ENCODE results near the gene PYGB. TPM values are rescaled to one million over a fixed set of nuclear protein-coding genes. Genes with fewer than 3 reads are reported as not detected.

Gene PYGB
- total RNA-seq (2014; rRNA removed; shearing (Covaris generic)), result 48.4 and 63.3 TPM in 2 replicates

DNA sequence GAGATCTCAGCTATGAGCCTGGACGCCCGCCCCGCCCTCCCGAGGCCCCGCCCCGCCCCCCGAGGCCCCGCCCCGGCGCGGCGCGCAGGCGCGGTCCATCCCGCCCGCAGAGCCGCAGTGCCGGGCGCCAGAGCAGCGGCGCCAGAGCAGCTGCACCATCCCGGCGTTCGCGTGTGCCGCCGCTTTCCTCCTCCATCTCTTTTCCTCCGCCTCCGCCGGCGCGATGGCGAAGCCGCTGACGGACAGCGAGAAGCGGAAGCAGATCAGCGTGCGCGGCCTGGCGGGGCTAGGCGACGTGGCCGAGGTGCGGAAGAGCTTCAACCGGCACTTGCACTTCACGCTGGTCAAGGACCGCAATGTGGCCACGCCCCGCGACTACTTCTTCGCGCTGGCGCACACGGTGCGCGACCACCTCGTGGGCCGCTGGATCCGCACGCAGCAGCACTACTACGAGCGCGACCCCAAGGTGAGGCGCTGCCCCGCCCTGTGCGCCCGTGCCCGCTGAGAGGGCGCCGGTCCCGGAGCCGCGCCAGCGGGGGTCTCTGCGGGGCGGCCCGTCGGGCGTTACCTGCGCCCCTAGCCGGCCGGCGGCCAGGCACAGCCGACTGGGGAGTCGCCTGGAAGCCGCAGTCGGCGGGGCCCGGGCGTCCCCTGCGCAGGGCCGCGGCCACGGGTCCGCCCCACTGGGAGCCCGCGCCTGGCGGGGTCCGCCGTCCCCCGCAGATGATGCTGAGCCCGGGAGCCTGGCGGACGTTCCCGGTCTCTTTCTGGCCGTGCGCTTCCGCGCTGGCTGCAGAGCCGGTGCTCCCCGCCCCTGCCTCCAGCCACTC, at the start of gene PYGB:
TSS of gene PYGB (plus strand) at position 130 of the 830 bp plus-strand sequence. CDS start at position 224, 94 bp downstream.
- in situ Hi-C loops (cut with HindIII; ENCODE audit: low sequenced_read_pairs), result no loop called here

DNA sequence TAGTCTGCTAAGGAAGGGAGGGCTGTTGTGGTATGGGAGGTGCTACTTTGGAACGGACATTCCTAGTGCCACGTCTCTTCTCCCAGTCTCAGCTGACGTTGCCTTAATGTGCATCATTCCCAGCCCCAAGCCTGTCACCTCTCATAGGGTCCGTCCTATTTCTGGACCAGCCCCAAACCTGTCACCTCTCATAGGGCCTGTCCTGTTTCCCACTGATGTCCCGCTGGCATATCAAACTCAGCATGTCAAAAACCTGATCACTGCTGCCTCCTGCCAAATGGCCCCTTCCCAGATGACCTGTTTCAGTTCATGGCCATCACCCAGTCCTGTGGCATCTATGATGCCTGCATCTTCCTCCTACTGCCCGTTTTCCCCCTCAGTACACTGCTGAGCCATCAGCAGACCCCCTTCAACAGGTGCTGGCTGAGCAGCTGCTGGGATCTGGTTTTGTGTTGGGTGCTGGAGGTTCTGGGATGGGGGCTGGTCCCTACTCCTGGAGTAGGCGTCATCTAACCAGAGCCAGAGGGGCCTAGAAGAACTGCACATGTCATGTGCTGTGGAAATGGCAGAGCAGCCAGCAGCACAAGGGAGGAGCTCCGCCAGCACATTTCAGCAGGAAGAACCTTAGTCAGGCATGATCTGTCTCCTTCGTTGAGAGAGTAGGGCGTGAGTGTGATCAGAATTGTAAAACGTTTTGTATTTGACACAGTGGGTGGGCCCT, 49.1 kb upstream of the PYGB start:
- in situ Hi-C loops (cut with HindIII; ENCODE audit: low sequenced_read_pairs), result no loop called here
- DNase-seq (ENCODE audit: low spot score), result peak; percentile 41

More for the DNA sequence above, at the start of gene PYGB:
- peak; percentile 82 for DNase-seq (ENCODE audit: low spot score)

DNA sequence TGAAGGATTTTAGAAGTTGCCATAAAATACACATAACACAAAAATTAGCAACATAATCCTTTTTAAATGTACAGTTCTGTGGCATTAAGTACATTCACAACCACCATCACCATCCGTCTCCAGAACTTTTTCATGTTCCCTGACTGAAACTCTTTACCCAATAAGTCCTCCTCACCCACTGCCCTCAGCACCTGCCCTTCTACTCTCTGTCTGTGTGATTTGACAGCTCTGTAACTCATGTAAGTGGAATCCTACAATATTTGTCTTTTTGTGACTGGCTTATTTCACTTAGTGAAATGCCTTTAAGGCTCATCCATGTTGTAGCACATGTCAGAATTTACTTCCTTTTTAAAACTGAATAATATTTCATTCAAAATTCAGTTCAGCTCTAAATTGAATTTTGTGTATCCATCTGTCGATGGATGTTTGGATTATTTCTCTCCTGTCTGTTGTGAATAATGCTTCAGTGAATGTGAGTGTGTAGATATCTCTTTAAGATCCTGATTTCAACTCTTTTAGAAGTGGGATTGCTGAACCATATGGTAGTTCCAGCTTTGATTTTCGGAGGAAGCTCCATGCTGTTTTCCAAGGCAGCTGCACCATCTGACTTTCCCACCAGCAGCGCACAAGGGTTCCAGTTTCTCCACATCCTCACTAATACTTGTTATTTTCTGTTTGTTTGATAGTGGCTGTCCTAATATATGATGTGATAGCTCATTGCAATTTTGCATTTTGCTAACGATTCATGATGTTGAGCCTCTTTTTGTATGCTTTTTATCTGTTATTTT, 48.2 kb upstream of the PYGB start:
- DNase-seq (ENCODE audit: low spot score), result peak; percentile 60
- in situ Hi-C loops (cut with HindIII; ENCODE audit: low sequenced_read_pairs), result loop anchor here (10.0 kb wide), 1 partner anchor 55 kb away; no protein-coding TSS in a partner anchor

- no peak for DNase-seq (ENCODE audit: low spot score)
- in situ Hi-C loops (cut with HindIII; ENCODE audit: low sequenced_read_pairs), result loop anchor here (10.0 kb wide), 1 partner anchor 52 kb away; no protein-coding TSS in a partner anchor
Observed at GRCh38 chr20:25203089-25203488, 44.8 kb upstream of the PYGB start.

DNA sequence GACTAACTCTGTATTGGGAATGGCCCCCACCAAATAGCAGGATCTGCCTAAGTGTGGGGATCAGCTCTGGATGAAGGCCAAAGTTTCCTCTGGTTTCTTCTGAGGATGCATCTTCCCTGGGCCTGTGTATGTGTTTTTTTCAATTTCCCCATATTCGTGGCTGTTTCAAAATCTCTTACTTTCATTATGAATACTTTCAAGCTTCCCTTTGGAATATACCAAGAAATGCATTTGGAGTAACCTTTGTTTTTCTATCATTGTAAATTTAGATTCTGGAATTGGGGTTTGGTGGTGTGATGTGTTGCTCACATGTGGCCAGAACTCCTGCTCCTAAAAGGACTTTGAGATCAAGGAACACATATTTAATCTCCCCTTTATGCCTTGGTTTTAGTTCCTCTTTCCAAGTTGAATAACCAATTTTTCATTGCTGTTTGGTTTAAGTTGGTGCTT, 44.0 kb upstream of the PYGB start:
- in situ Hi-C loops (cut with HindIII; ENCODE audit: low sequenced_read_pairs), result loop anchor here (10.0 kb wide), 1 partner anchor 51 kb away; no protein-coding TSS in a partner anchor
- no peak for DNase-seq (ENCODE audit: low spot score)

- in situ Hi-C loops (cut with HindIII; ENCODE audit: low sequenced_read_pairs), result loop anchor here (10.0 kb wide), 1 partner anchor 50 kb away; no protein-coding TSS in a partner anchor
- DNase-seq (ENCODE audit: low spot score), result no peak
Observed at GRCh38 chr20:25204550-25205276, 43.2 kb upstream of the PYGB start.

GRCh38 chr20:25205277-25206062, 42.4 kb upstream of the PYGB start:
- in situ Hi-C loops (cut with HindIII; ENCODE audit: low sequenced_read_pairs), result loop anchor here (10.0 kb wide), 1 partner anchor 49 kb away; no protein-coding TSS in a partner anchor
- no peak for DNase-seq (ENCODE audit: low spot score)

GRCh38 chr20:25206063-25206403, 41.9 kb upstream of the PYGB start:
- DNase-seq (ENCODE audit: low spot score), result no peak
- in situ Hi-C loops (cut with HindIII; ENCODE audit: low sequenced_read_pairs), result loop anchor here (10.0 kb wide), 1 partner anchor 49 kb away; no protein-coding TSS in a partner anchor

- DNase-seq (ENCODE audit: low spot score), result no peak
- in situ Hi-C loops (cut with HindIII; ENCODE audit: low sequenced_read_pairs), result loop anchor here (10.0 kb wide), 1 partner anchor 48 kb away; no protein-coding TSS in a partner anchor
Observed at GRCh38 chr20:25206548-25206947, 41.3 kb upstream of the PYGB start.

- in situ Hi-C loops (cut with HindIII; ENCODE audit: low sequenced_read_pairs), result loop anchor here (10.0 kb wide), 1 partner anchor 47 kb away; no protein-coding TSS in a partner anchor
- DNase-seq (ENCODE audit: low spot score), result no peak
Observed at GRCh38 chr20:25207149-25207959, 40.5 kb upstream of the PYGB start.

DNA sequence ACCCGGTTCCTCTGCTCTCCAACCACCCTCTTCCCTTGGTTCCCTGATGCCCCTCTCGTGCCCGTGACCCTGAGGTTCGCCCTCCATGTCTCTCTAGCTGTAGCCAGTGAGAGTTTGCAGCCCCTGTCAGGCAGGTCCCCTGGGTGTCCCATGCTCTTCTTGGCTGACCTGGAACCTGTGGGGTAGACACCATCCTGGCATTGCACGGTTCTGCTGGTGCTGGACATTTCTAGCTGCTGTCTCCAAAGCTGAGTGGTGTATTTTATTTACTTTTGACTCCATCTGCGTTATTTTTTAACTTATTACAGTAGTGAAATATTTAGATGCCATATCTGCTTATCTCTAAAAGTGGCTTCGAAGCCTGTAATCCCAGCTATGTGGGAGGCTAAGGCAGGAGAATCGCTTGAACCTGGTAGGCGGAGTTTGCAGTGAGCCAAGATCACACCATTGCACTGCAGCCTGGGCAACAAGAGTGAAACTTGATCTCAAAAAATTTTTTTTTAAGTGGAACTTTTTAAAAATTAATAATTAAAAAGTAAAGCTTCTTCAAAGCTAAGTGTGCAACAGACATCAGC, 39.8 kb upstream of the PYGB start:
- no peak for DNase-seq (ENCODE audit: low spot score)
- in situ Hi-C loops (cut with HindIII; ENCODE audit: low sequenced_read_pairs), result loop anchor here (10.0 kb wide), 1 partner anchor 47 kb away; no protein-coding TSS in a partner anchor

GRCh38 chr20:25209400-25209799, 38.5 kb upstream of the PYGB start:
- no peak for DNase-seq (ENCODE audit: low spot score)
- in situ Hi-C loops (cut with HindIII; ENCODE audit: low sequenced_read_pairs), result loop anchor here (10.0 kb wide), 1 partner anchor 45 kb away; no protein-coding TSS in a partner anchor

- in situ Hi-C loops (cut with HindIII; ENCODE audit: low sequenced_read_pairs), result loop anchor here (10.0 kb wide), 1 partner anchor 45 kb away; no protein-coding TSS in a partner anchor
- DNase-seq (ENCODE audit: low spot score), result no peak
Observed at GRCh38 chr20:25209911-25210310, 38.0 kb upstream of the PYGB start.

DNA sequence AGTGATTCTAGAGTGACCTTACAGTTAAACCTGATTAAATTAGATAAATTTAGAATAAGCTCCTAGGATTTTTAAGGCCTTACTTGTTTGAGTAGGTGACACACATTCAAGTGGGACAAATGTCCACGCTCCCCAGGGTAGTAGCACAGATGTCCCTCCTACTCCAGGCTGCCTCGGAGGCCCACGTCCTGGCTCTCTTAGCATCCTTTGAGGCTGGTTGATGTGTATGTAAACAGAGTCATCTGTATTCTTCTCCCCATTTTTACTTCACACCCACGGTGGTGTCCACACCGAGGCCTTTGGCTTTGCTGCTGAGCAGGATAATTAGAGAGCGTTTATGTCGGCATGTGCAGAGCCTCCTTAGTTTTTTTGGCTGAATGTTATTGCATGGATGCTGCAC, 36.6 kb upstream of the PYGB start:
- in situ Hi-C loops (cut with HindIII; ENCODE audit: low sequenced_read_pairs), result no loop called here
- no peak for DNase-seq (ENCODE audit: low spot score)

GRCh38 chr20:25212242-25212641, 35.6 kb upstream of the PYGB start:
- DNase-seq (ENCODE audit: low spot score), result no peak
- in situ Hi-C loops (cut with HindIII; ENCODE audit: low sequenced_read_pairs), result no loop called here
